ENCODE data around the gene CACNA1G. TPM values are rescaled to one million over a fixed set of nuclear protein-coding genes. Genes with fewer than 3 reads are reported as not detected.

CACNA1G gene
- total and polyA plus RNA-seq, 7 donors: 0.02 to 0.24 (median 0.04) TPM; not detected in 2

DNA sequence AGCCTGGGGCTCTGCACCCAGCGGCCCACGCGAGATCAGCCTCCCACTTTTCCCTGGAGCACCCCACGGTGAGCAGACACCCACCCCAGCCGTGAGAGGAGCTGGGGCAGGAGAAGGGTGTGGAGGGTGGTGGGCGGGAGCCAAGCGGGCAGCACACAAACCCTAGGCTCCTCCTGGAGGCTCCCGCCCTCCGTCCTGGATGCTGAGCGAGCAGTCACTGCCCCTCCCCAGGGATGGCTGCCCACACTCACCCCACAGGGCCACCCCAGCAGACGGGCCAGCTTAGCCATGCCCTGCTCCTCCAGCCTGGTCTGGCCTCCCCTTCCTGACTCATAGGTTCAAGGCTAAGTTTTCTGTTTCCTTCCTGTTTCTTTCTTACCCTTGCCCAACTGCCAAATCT, 58.4 kb downstream of the CACNA1G start:
- intact Hi-C loops (cut with DNase I): no loop called here
- H3K27me3 ChIP-seq (ENCODE audit: insufficient read depth in 3 of 3, low read length in 2 of 3): peaks cover 0 to 9% (median 7%) of the 10 kb centered on the region in 3 donors
- no peak overlapping the region for H3K27ac ChIP-seq
- no peaks in the 10 kb centered on the region for H3K36me3 ChIP-seq (ENCODE audit: insufficient read depth in 1 of 2, low read depth in 1 of 2)
- H3K9me3 ChIP-seq: no peaks in the 10 kb centered on the region
- H3K4me3 ChIP-seq: no peak overlapping the region
- TF ChIP-seq, protein P1, sequence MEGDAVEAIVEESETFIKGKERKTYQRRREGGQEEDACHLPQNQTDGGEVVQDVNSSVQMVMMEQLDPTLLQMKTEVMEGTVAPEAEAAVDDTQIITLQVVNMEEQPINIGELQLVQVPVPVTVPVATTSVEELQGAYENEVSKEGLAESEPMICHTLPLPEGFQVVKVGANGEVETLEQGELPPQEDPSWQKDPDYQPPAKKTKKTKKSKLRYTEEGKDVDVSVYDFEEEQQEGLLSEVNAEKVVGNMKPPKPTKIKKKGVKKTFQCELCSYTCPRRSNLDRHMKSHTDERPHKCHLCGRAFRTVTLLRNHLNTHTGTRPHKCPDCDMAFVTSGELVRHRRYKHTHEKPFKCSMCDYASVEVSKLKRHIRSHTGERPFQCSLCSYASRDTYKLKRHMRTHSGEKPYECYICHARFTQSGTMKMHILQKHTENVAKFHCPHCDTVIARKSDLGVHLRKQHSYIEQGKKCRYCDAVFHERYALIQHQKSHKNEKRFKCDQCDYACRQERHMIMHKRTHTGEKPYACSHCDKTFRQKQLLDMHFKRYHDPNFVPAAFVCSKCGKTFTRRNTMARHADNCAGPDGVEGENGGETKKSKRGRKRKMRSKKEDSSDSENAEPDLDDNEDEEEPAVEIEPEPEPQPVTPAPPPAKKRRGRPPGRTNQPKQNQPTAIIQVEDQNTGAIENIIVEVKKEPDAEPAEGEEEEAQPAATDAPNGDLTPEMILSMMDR (IDR thresholded peaks at IDR 0.05): no peak
- ATAC-seq (no peak), DNase-seq (no peak)
- WGBS, 3 donors: 85 to 91% (median 86%) methylated on average over 10 to 11 of the region's 11 CpGs
- H3K4me1 ChIP-seq: no peaks in the 10 kb centered on the region

DNA sequence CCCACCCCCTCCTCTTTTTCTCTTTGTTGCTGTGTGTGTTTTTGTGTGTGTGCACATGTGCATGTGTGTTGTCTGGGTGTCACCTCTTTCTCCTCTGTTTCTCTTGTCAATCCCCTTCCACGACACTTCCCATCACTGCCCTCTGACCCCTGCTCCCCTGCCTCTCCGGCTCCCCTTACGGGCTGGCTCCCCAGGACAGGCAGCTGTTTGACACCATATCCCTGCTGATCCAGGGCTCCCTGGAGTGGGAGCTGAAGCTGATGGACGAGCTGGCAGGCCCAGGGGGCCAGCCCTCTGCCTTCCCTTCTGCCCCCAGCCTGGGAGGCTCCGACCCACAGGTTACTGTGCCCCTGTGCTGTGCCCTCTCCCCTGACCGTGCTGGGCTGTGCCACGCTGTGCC, 59.0 kb downstream of the CACNA1G start:
- no peak for DNase-seq
- Histone ChIP-seq H3K27me3 (ENCODE audit: insufficient read depth in 3 of 3, low read length in 2 of 3) (peaks cover 0 to 9% (median 7%) of the 10 kb centered on the region in 3 donors), H3K4me3 (no peak overlapping the region), H3K9me3 (no peaks in the 10 kb centered on the region), H3K36me3 (ENCODE audit: insufficient read depth in 1 of 2, low read depth in 1 of 2) (no peaks in the 10 kb centered on the region), H3K4me1 (no peaks in the 10 kb centered on the region), H3K27ac (no peak overlapping the region)
- WGBS, 3 donors: 83 to 88% (median 85%) methylated on average over 7 of the region's 7 CpGs
- TF ChIP-seq, protein P1 (IDR thresholded peaks at IDR 0.05): no peak
- ATAC-seq: no peak
- intact Hi-C loops (cut with DNase I): no loop called here

DNA sequence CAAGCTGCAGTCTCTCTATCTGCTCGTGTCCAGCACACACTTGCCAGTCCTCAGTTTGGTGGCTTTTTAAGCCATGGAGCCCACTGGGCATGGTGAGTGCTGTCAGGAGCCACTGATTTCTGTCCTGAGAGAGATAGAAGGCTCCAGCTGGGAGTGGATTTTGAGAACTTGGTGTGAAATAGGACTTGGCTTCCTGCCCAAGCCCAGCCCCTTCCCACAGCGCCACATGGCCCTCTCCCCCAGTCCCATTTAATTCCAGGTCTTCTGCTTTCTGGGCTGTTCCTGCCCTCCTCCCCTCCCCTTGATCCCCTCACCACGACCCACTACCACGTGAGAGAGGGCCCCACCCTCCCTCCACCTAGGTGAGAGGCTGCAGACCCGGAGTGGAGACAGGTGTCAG, 59.7 kb downstream of the CACNA1G start:
- ATAC-seq (no peak), DNase-seq (no peak)
- Histone ChIP-seq H3K9me3 (no peaks in the 10 kb centered on the region), H3K36me3 (ENCODE audit: insufficient read depth in 1 of 2, low read depth in 1 of 2) (no peaks in the 10 kb centered on the region), H3K27me3 (ENCODE audit: insufficient read depth in 3 of 3, low read length in 2 of 3) (peaks cover 0 to 9% (median 7%) of the 10 kb centered on the region in 3 donors), H3K4me3 (no peak overlapping the region), H3K27ac (no peak overlapping the region), H3K4me1 (no peaks in the 10 kb centered on the region)
- intact Hi-C loops (cut with DNase I): no loop called here
- WGBS, 3 donors: 56 to 76% (median 57%) methylated on average over 5 of the region's 5 CpGs
- TF ChIP-seq, protein P1 (IDR thresholded peaks at IDR 0.05): no peak

DNA sequence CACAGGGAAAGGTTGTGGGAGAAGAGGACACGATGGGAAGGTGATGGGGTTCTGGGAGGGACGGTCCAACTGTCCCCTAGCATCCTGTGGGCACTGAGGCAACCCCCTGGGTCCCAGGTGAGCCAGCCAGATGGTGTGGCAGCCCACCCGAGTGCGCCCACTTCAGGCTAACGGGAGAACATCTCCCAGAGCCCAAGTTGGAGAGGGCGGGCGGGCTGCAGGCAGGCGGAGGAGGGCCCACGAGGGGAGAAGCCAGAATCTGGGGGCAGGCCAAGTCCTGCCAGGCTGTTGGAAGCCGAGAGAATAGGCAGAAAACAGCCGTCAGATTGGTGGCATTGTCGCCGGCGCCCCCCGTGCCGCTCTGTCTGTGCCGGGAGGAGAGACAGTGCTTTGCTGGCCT, 60.3 kb downstream of the CACNA1G start:
- Histone ChIP-seq H3K4me3 (no peak overlapping the region), H3K9me3 (no peaks in the 10 kb centered on the region), H3K36me3 (ENCODE audit: insufficient read depth in 1 of 2, low read depth in 1 of 2) (no peaks in the 10 kb centered on the region), H3K27ac (no peak overlapping the region), H3K4me1 (no peaks in the 10 kb centered on the region), H3K27me3 (ENCODE audit: insufficient read depth in 3 of 3, low read length in 2 of 3) (peaks cover 0 to 9% (median 7%) of the 10 kb centered on the region in 3 donors)
- WGBS, 3 donors: 35 to 48% (median 36%) methylated on average over 11 to 17 of the region's 17 CpGs
- ATAC-seq (no peak), DNase-seq (no peak)
- TF ChIP-seq, protein P1 (IDR thresholded peaks at IDR 0.05): no peak
- intact Hi-C loops (cut with DNase I): no loop called here

DNA sequence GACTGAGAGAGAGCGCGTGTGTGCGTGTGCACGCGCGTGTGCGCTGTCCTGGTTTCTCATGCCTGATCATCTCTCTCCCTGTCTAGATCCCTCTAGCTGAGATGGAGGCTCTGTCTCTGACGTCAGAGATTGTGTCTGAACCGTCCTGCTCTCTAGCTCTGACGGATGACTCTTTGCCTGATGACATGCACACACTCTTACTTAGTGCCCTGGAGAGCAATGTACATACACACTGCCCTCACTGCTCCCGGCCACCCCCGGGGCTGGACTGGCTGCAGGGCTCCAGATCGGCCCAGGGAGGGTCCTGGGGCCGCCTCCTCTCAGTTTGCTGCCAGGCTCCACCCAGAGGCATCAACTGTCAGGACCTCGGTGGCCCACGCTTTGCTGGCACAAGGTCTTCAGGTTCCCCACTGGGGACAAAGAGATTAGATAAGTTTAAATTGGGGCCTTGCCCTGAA, 61.1 kb downstream of the CACNA1G start:
- 54 to 56% (median 56%) methylated on average over 16 of the region's 16 CpGs for WGBS, 3 donors
- no peak for DNase-seq

More for the DNA sequence above, 61.1 kb downstream of the CACNA1G start:
- no peak overlapping the region for H3K27ac ChIP-seq
- H3K36me3 ChIP-seq (ENCODE audit: insufficient read depth in 1 of 2, low read depth in 1 of 2): no peaks in the 10 kb centered on the region
- intact Hi-C loops (cut with DNase I): no loop called here
- H3K27me3 ChIP-seq (ENCODE audit: insufficient read depth in 3 of 3, low read length in 2 of 3): peaks cover 0 to 9% (median 7%) of the 10 kb centered on the region in 3 donors
- H3K4me1 ChIP-seq: no peaks in the 10 kb centered on the region
- ATAC-seq: no peak
- TF ChIP-seq, protein P1 (IDR thresholded peaks at IDR 0.05): no peak
- no peaks in the 10 kb centered on the region for H3K9me3 ChIP-seq
- no peak overlapping the region for H3K4me3 ChIP-seq

All from psoas muscle (tissue), 8 donors.